ACC112 (cell line): ENCODE results near the gene GOLGA3.
"Not testable (repeated sequence)": the region's sequence is repeated elsewhere in the genome, so short reads cannot be mapped to it uniquely, and the experiment has no call there.

Experiments used
- H2AFZ ChIP-seq: fragments of 200-600 bp; sonication (generic); one replicate; pipeline ENCODE4 v1.6.0; 2017; ENCODE audit warnings: antibody characterized with exemption, low read length; ENCODE audit not compliant: unreplicated experiment
- H3K27ac ChIP-seq: fragments of 200-600 bp; sonication (generic); 2 replicates; pipeline ENCODE4 v1.5.1; 2014; ENCODE audit warnings: low read depth, mild to moderate bottlenecking, antibody characterized with exemption, low read length, moderate library complexity
- H3K27me3 ChIP-seq: fragments of 200-600 bp; sonication (generic); 2 replicates; pipeline ENCODE4 v1.6.1; 2014; ENCODE audit warnings: mild to moderate bottlenecking, antibody characterized with exemption, low read length, moderate library complexity, mixed read lengths; ENCODE audit not compliant: insufficient read depth
- H3K36me3 ChIP-seq: fragments of 200-600 bp; sonication (generic); 2 replicates; pipeline ENCODE4 v1.6.1; 2016; ENCODE audit warnings: mild to moderate bottlenecking, antibody characterized with exemption, low read length, moderate library complexity, mixed read lengths; ENCODE audit not compliant: insufficient read depth
- H3K4me1 ChIP-seq: fragments of 200-600 bp; sonication (generic); one replicate; pipeline ENCODE4 v1.6.1; 2016; ENCODE audit warnings: low read length, mixed read lengths; ENCODE audit not compliant: insufficient read depth, unreplicated experiment, control insufficient read depth
- H3K4me3 ChIP-seq: fragments of 200-600 bp; sonication (generic); 2 replicates; pipeline ENCODE4 v1.5.1; 2014; ENCODE audit warnings: mild to moderate bottlenecking, low read depth, low read length
- H3K79me2 ChIP-seq: fragments of 200-600 bp; sonication (generic); one replicate; pipeline ENCODE4 v1.6.0; 2016; ENCODE audit warnings: low read length; ENCODE audit not compliant: control insufficient read depth, unreplicated experiment, insufficient read depth

Gene GOLGA3

DNA sequence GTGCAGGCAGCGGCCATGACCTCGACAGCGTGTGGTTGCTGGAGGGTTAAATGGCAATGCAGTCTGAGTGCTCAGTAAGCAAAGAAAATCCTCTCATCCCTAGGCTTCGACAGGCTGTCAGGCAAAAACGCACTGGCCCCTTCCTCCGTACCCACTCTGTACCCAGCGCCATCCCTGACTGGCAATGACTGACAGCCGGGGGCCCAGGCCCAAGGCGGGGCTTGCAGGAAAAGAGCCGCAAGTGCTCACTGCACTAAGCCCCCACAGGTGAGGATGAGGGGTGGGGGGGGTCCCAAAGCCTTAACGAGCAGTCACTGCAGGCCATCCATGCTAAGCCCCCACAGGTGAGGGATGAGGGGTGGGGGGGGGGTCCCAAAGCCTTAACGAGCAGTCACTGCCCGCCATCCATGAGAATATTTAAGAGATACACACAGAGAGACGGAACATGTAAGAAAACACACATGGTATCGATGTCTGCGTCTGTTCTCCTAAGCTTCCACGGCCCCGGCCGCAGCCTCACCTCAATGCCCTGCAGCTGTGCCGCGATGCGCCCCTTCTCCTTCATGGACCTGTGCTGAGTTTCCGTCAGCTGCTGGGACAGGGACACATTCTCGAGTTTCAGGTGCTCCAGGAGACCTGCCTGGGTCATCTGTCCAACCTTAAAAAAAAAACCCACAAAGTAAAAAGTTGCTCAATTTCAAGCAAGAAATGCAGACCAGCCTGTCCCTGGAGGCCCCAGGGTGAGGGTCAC is 30.7 kb downstream of the GOLGA3 start:
- Histone ChIP-seq H3K4me3 (no peak overlapping the region), H3K36me3 (peaks cover 56% of the 10 kb centered on the region), H3K27ac (no peak overlapping the region), H3K79me2 (peaks cover 29% of the 10 kb centered on the region), H2AFZ (no peak overlapping the region), H3K4me1 (no peaks in the 10 kb centered on the region), H3K27me3 (no peaks in the 10 kb centered on the region)

GRCh38 chr12:132795847-132796246 is 32.8 kb downstream of the GOLGA3 start:
- no peak overlapping the region for H3K27ac ChIP-seq
- peaks cover 25% of the 10 kb centered on the region for H3K79me2 ChIP-seq
- peaks cover 60% of the 10 kb centered on the region for H3K36me3 ChIP-seq
- no peaks in the 10 kb centered on the region for H3K27me3 ChIP-seq
- H2AFZ ChIP-seq = no peak overlapping the region
- H3K4me3 ChIP-seq = no peak overlapping the region
- H3K4me1 ChIP-seq = no peaks in the 10 kb centered on the region

DNA sequence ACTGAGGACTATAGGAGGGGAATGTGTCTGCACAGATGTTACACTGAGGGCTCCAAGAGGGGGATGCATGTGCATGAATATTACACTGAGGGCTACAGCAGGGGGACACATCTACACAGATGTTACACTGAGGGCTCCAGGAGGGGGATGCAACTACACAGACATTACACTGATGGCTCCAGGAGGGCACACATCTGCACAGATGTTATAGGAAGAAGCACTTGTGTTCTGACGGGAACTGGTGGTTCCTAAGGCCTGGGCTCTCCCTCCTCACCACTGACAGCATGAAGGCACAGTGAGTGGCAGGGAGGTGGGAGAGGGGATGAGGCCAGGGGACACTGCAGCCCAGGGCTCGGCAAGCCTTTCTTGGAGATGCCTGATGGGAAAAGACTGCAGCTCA is 36.7 kb downstream of the GOLGA3 start:
- Histone ChIP-seq H3K79me2 (peaks cover 21% of the 10 kb centered on the region), H3K36me3 (peaks cover 57% of the 10 kb centered on the region)
- not testable (repeated sequence) for H2AFZ ChIP-seq, H3K27me3 ChIP-seq, H3K27ac ChIP-seq, H3K4me1 ChIP-seq, H3K4me3 ChIP-seq

DNA sequence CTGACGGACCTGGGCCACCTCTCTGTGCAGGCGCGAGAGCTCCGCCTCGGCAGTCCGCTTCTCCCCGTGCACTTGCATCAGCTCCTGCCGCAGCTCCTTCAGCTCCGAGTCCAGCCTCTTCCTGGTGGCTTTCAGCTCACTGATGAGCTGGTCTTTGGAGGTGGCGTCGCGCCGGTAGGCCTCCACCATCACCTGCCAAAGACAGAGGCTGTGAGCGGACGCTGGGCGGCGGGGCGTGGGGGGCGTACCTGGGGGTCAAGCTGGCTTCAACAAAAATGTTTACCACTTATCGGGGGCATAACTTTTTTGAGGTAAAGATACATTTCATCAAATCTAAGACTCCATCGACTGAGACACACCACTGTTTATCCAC is 39.6 kb downstream of the GOLGA3 start:
- H3K79me2 ChIP-seq = peaks cover 12% of the 10 kb centered on the region
- H3K36me3 ChIP-seq = peaks cover 43% of the 10 kb centered on the region
- H3K27ac ChIP-seq = no peak overlapping the region
- no peak overlapping the region for H2AFZ ChIP-seq
- H3K4me1 ChIP-seq = no peaks in the 10 kb centered on the region
- H3K27me3 ChIP-seq = no peaks in the 10 kb centered on the region
- H3K4me3 ChIP-seq = no peak overlapping the region

DNA sequence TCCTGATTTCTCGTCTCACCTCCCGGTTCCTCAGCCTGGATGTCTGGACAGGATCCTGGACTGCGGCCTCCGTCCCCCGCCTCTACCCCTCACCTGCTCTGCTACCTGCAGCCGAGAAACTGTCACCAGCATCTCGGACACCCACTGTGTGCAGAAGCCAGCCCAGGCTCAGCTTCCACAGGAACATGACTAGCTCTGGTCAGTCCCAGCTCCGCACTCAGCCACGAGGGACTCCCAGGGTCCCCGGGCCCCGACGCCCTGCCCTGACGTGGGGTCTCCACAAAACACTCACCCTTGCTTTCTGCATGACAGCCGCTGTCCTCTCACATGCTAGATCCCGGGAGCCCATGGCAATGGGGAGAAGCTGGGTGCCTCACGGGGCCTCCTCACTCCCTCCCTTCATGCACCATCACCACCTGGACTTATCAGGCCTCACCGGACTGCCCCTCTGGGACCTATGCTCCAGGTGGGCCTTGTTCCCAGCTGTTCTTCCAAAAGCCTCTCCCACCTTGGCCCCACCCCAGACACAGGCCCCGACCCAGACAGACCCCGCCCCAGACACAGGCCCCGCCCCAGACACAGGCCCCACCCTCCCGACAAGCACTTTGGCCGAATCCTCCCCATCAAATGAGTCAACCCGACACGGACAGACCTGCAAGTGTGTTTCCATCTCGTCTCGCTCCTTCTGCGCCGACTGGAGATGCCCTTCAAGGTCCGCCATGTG is 40.1 kb downstream of the GOLGA3 start:
- Histone ChIP-seq H3K36me3 (peaks cover 37% of the 10 kb centered on the region), H3K4me3 (no peak overlapping the region), H2AFZ (no peak overlapping the region), H3K79me2 (peaks cover 7% of the 10 kb centered on the region), H3K27me3 (no peaks in the 10 kb centered on the region), H3K4me1 (no peaks in the 10 kb centered on the region), H3K27ac (no peak overlapping the region)

DNA sequence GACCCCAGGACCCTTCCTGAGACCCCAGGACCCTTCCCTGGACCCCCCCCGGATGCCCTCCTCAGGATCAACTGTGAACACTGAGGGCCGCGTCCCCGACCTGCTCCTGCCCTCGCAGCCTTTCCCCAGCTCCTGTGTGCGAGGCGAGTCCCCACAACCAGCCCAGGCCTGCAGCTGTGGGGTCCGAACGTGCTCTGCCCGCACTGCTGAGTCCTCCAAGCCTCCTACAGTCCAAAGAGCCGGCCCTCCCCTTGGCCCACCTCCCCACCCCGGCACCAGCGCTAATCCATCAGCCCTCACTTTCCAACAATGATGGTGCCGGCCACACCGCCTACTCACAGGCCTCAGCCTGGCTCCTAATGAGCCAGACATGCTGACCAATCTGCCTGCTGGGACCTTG is 40.8 kb downstream of the GOLGA3 start:
- Histone ChIP-seq H2AFZ (no peak overlapping the region), H3K79me2 (peaks cover 6% of the 10 kb centered on the region), H3K27me3 (no peaks in the 10 kb centered on the region), H3K4me1 (no peaks in the 10 kb centered on the region), H3K36me3 (peaks cover 37% of the 10 kb centered on the region), H3K27ac (no peak overlapping the region), H3K4me3 (no peak overlapping the region)

- no peaks in the 10 kb centered on the region for H3K4me1 ChIP-seq
- no peaks in the 10 kb centered on the region for H3K27me3 ChIP-seq
- H3K4me3 ChIP-seq = no peak overlapping the region
- peaks cover 6% of the 10 kb centered on the region for H3K79me2 ChIP-seq
- no peak overlapping the region for H2AFZ ChIP-seq
- H3K36me3 ChIP-seq = peaks cover 33% of the 10 kb centered on the region
- no peak overlapping the region for H3K27ac ChIP-seq
These were observed 42.5 kb downstream of the GOLGA3 start for GRCh38 chr12:132786192-132786591.

DNA sequence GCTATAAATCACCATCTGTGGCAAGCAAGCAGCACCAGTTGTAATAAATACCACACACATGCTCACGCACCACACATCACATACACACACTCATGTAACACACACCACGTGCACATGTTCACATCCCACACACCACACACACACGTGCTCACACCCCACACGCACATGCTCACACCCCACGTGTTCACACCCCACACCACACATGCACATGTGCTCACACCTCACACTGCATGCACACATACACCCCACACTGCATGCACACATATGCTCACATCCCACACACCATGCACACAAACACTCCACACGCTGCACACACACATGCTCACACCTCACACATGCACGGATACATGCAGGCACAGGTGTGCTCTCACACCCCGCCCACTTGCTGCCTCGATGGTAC is 44.1 kb downstream of the GOLGA3 start:
- H3K27ac ChIP-seq = no peak overlapping the region
- no peaks in the 10 kb centered on the region for H3K4me1 ChIP-seq
- peaks cover 6% of the 10 kb centered on the region for H3K79me2 ChIP-seq
- peaks cover 26% of the 10 kb centered on the region; the same call in 1 of the 2 replicates for H3K36me3 ChIP-seq
- H3K4me3 ChIP-seq = no peak overlapping the region
- no peak overlapping the region for H2AFZ ChIP-seq
- H3K27me3 ChIP-seq = no peaks in the 10 kb centered on the region

DNA sequence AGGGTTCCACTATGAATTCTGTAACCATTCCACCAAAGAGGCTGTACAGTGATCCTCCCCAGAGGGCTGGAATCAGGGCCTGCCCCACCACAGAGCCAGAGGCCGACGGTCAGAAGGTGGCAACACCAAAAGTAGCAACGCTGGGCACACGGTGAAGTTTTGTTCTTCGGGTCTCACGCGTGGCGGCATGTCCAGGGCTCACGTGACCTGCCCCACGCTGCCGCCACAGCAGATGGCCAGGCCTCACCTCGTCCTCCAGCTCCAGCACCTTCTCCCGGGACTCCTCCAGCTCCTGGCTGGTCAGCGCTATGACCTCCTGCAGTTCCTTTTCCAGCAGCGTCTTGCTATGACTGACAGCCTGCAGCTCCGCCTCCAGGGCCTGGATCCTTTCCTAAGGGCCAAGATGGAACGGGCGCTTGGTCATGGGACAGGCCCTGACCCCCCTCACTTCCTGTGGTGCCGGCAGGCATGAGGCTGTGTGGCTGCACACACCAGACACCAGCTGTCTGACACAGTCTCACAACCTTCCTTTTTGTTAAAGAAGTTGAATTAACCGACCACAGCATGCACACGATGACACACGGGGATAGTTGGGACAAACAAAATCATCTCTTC is 44.6 kb downstream of the GOLGA3 start:
- peaks cover 20% of the 10 kb centered on the region; the same call in 1 of the 2 replicates for H3K36me3 ChIP-seq
- H3K79me2 ChIP-seq = peaks cover 5% of the 10 kb centered on the region
- H2AFZ ChIP-seq = no peak overlapping the region
- H3K4me1 ChIP-seq = no peaks in the 10 kb centered on the region
- H3K27ac ChIP-seq = no peak overlapping the region
- no peaks in the 10 kb centered on the region for H3K27me3 ChIP-seq
- H3K4me3 ChIP-seq = no peak overlapping the region

DNA sequence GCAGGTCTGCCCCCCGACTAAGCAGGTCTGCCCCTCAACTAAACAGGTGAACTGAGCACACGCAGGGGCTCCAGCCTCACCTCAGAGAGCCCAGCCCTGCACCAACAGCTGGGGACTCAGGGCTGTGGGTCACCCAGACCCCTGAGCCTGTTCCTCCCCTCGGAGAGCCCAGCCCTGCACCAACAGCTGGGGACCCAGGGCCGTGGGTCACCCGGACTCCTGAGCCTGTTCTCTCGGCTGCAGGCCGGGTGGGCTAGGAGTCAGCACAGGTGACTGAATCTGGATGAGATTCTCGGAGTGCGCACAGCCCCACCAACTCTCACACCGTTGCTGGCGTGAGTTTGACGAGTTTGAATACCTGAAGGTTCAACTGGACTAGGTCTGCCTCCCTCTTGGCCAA is 46.7 kb downstream of the GOLGA3 start:
- Histone ChIP-seq H3K36me3 (peaks cover 18% of the 10 kb centered on the region; the same call in 1 of the 2 replicates), H3K4me1 (no peaks in the 10 kb centered on the region), H3K79me2 (peaks cover 2% of the 10 kb centered on the region), H2AFZ (no peak overlapping the region), H3K27me3 (no peaks in the 10 kb centered on the region), H3K4me3 (no peak overlapping the region), H3K27ac (no peak overlapping the region)
